ENCODE data around the gene PTPMT1.
A peak's percentile ranks its signal among the peaks of the same experiment; 100 is the strongest.
"Not testable (repeated sequence)": the region's sequence is repeated elsewhere in the genome, so short reads cannot be mapped to it uniquely, and the experiment has no call there.

Gene PTPMT1, protein sequence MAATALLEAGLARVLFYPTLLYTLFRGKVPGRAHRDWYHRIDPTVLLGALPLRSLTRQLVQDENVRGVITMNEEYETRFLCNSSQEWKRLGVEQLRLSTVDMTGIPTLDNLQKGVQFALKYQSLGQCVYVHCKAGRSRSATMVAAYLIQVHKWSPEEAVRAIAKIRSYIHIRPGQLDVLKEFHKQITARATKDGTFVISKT

DNA sequence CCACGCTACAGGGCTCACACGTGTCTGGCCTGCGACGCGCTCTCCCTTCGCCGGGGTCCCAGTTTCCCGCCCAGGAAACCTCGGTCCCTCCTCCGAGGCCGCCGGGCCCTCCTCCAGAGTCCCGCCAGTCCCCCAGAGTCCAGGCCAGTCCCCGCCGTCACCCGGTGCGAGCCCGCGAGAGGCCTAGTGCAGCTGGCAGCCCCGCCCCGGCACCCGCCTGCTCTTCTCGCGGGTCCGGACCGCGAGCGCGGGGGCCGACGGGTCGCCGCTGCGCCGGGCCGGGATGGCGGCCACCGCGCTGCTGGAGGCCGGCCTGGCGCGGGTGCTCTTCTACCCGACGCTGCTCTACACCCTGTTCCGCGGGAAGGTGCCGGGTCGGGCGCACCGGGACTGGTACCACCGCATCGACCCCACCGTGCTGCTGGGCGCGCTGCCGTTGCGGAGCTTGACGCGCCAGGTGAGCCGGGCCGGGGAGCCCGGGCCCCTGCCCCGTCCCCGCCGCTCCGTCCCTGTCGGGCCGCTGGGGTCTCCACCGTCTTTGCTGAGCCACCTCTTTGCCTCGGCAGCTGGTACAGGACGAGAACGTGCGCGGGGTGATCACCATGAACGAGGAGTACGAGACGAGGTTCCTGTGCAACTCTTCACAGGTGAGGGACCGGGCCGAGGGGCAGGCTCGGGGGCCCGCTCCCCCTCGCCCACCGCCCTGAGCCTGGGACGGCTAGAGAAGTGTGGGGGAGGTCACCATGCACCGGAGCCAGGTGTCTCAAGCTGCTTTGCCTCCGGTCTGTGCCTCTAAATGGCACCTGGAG, at the start of gene PTPMT1:
Gene PTPMT1, plus strand, starts transcription at position 260 of the 809 bp plus-strand sequence. Its CDS starts 24 bp downstream, at position 284.
- H3K4me3 ChIP-seq (ENCODE audit: low read depth, low read length), result peak within 1 kb of the TSS; percentile 89
- TF ChIP-seq, protein P1, sequence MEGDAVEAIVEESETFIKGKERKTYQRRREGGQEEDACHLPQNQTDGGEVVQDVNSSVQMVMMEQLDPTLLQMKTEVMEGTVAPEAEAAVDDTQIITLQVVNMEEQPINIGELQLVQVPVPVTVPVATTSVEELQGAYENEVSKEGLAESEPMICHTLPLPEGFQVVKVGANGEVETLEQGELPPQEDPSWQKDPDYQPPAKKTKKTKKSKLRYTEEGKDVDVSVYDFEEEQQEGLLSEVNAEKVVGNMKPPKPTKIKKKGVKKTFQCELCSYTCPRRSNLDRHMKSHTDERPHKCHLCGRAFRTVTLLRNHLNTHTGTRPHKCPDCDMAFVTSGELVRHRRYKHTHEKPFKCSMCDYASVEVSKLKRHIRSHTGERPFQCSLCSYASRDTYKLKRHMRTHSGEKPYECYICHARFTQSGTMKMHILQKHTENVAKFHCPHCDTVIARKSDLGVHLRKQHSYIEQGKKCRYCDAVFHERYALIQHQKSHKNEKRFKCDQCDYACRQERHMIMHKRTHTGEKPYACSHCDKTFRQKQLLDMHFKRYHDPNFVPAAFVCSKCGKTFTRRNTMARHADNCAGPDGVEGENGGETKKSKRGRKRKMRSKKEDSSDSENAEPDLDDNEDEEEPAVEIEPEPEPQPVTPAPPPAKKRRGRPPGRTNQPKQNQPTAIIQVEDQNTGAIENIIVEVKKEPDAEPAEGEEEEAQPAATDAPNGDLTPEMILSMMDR (IDR thresholded peaks at IDR 0.05; ENCODE audit: low read depth, low read length), result no peak

DNA sequence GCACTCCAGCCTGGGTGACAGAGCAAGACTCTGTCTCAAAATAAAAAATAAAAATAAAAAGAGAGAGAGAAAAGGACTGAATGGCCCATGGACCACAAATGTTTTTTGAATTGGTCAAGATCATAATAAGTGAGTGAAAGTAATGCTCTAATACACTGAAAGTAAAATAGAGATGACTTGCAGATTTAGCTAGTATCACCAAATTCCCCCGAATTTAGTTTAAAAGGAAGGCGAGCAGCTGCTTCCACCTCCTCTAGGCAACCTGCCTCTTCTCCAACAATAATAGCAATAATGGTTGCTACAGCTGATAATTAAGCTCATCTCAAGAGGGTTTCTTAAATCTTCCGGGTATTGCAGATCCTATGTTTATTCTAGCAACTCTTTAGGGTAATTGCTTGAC, 49.2 kb upstream of the PTPMT1 start:
- no peak overlapping the region for H3K4me3 ChIP-seq (ENCODE audit: low read depth, low read length)
- TF ChIP-seq, protein P1 (IDR thresholded peaks at IDR 0.05; ENCODE audit: low read depth, low read length), result no peak

DNA sequence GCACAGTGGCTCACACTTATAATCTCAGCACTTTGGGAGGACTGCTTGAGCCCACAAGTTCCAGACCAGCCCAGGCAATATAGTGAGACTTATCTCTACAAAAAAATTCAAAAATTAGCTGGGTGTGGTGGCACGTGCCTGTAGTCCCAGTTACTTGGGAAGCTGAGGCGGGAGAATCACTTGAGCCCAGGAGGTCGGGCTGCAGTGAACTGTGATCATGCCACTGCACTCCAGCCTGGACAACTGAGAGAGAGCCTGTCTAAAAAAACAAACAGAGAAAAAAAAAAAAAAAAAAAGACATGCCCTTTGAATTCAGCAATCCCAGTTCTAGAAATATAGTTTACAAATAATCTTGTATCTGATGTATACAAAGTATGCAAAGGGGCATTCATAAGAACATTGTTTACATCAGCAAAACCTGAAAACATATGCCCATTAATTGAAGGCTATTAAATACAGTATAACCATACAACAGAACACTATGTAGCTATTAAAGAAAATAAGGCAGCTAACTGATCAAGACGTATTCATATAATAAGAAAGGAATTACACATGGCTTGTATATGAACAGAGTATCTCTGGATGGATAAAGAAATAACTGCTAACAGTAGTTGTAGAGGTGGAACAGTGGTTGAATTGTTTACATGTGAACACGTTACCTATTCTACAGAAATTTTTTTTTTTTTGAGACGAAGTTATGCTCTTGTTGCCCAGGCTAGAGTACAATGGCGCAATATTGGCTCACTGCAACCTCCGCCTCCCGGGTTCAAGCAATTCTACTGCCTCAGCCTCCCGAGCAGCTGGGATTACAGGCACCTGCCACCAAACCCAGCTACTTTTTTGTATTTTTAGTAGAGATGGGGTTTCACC, 48.2 kb upstream of the PTPMT1 start:
- TF ChIP-seq, protein P1 (IDR thresholded peaks at IDR 0.05; ENCODE audit: low read depth, low read length), result no peak
- no peak overlapping the region for H3K4me3 ChIP-seq (ENCODE audit: low read depth, low read length)

DNA sequence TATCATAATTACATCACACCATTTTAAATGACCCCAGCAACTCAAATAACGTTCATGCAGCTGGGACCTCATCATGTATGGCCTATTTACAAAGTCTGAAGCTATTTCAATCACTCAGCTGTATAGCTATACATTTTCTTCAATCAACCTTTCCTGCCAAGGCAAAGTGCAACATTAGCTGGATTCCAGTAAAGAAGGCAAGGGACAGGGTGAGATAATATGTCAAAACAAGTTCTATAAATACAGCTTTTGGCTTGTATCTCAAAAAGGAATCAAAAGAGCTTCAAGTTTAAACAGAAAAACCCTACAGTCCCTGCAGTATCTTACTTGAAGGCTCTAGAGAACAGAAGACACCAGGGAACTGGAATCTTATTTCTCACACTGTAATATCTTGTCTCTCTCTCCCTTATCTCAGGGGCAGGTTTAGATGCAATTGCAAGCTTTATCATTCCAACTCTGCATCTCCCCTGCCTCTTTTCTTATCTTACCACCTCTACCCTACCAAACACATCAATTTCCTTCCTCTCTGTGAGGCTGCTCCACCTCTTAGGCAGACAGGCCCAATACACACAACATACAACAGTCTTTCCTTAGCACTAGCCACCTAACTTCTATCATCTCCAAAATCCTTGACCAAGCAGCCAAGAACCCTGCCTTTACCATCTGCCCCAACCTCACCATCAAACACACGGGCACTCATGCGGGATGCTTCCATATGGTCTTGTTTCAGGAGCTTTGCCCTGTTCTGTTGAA, 47.0 kb upstream of the PTPMT1 start:
- TF ChIP-seq, protein P1 (IDR thresholded peaks at IDR 0.05; ENCODE audit: low read depth, low read length), result no peak

DNA sequence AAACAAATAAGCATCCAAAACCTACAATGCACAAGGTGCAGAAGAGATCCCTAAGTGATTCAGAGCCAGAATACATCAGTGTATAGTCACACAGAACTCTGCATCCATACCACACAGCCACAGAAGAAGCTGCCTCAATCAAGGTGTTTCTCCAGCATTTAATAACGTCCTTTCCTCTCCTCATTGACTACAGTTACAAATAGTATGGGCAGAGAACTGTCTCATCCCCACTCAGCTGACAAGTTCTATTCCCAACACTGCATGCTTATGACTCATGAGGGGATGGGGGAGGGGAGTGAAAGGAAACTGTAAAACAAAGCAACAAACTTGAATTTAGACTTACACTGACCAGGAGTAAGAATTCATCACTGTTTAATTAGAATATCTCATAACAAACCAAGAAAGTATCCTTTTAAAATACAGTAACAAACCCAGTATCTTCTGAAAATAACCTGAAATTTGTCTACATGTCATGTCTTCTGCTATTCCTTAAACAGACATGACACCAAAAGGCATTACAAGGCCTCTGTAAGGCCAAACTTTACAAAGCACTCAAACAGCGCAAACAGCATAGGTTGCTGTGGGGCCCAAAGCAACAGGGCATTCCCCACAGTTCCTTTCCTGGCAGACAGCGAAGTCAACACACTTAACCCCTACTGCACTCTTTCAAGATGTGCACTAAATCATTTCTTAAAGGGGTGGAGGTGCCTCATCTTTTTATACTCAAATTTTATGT, 41.7 kb upstream of the PTPMT1 start:
- TF ChIP-seq, protein P1 (IDR thresholded peaks at IDR 0.05; ENCODE audit: low read depth, low read length), result no peak
- no peak overlapping the region for H3K4me3 ChIP-seq (ENCODE audit: low read depth, low read length)

More for the DNA sequence above, 47.0 kb upstream of the PTPMT1 start:
- H3K4me3 ChIP-seq (ENCODE audit: low read depth, low read length), result no peak overlapping the region

DNA sequence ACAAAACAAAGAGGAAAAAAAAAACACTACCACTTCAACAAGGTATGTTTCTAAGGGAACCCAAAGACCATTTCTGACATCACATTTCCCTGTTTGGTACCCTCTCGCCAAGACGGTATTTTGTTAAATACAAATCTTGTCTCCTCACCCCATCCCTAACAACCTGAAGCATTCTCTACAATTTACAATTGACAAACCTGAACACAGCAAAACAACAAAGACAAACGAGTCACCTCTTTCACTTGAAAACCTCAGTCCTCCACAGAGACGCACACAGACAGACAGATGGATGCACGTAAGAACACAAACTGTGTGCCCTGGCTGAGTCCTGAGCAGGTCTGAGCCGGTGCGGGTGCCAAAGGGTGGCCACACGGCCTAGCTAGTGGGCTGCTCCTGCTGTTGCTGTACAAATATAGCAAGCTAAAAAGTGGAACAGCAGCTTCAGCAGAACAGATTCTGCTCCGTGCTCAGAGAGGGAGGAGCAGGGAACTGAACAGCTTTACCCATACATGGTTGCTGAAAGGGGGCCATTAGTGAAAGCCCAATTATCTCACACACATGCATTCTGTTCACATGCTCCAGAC, 41.0 kb upstream of the PTPMT1 start:
- no peak overlapping the region for H3K4me3 ChIP-seq (ENCODE audit: low read depth, low read length)
- TF ChIP-seq, protein P1 (IDR thresholded peaks at IDR 0.05; ENCODE audit: low read depth, low read length), result no peak

DNA sequence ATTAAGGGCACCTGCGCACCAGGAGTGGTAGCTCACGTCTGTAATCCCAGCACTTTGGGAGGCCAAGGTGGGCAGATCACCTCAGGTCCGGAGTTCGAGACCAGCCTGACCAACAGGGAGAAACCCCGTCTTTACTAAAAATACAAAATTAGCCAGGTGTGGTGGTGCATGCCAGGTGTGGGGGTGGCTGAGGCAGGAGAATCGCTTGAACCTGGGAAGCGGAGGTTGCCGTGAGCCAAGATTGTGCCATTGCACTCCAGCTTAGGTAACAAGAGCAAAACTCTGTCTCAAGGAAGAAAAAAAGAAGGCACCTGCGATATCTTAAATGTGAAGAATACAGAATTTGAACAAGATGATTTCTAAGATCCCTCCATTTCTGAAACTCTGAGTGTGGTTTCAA, 39.4 kb upstream of the PTPMT1 start:
- not testable (repeated sequence) for H3K4me3 ChIP-seq (ENCODE audit: low read depth, low read length)
